NCI-H82 treated with DMSO at 0.1 percent for 48 hours (cell line): ENCODE results near the gene DTNB.
"Not testable (repeated sequence)": the region's sequence is repeated elsewhere in the genome, so short reads cannot be mapped to it uniquely, and the experiment has no call there.

Experiments
- DNase-seq: peaks from one replicate; lab custom pipeline; 2025; ENCODE audit not compliant: unreplicated experiment; lab: John Stamatoyannopoulos, UW

The DTNB gene

DNA sequence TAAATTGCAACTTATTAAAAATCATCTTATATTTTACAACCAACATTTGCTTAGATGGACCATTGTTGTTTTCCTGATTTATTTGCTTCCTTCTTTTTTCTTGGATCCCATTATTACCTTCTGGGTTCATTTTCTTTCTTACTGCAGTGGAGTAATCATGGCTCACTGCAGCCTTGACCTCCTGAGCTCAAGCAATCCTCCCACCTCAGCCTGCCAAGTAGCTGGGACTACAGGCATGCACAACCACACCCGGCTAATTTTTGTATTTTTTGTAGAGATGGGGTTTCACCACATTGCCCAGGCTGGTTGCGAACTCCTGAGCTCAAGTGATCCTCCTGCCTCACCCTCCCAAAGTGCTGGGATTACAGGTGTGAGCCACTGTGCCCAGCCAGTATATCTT lies 123.8 kb downstream of the DTNB start:
- not testable (repeated sequence) for DNase-seq

DNA sequence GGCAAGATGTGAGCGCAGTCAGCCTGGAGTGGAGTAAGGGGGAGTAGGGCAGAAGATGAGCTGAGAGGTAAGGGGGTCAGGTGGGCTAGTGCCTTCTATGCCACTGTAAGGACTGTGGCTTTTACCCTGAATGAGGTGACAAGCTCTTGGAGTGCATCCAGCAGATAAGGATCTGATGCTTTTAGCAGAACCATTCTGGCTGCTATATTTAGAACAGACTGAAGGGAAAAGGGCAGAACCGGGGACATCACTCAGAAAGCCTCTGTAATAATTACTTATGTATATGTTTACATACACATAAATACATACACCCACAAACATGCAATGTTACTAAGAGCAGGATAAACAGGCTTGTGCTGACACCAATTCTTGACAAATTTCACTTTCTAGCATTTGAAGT lies 124.8 kb downstream of the DTNB start:
- DNase-seq, result no peak

DNA sequence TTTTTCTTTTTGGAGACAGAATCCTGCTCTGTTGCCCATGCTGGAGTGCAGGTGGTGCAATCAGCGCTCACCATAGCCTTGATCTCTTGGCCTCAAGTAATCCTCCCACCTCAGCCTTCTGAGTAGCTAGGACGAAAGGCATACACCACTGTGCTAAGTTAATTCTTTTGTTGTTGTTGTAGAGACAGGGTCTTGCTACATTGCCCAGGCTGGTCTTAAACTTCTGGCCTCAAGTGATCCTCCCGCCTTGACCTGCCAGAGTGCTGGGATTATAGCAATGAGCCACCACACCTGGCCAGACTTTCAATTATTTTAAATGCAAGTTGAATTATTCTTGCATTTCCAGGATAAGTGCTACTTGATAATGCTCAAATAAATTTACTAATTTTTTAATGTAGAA lies 126.5 kb downstream of the DTNB start:
- no peak for DNase-seq

DNA sequence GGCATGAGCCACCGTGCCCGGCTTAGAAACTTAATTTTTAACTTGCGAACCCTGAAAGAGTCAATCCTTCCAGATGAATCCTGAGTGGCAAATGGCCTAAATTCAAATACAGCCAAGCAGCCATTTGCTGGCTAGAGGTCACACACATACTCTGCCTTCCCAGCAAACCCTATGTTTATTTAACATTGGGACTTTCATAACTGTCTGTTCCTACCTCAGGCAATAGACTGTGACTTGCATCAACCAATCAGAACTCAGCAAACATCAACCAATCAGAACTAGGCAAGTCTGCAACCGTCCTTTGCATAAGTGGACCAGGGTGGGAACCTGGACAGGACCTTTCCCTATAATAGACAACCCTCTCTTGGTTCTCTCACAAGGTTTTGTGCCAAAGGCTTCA lies 127.5 kb downstream of the DTNB start:
- DNase-seq, result no peak

DNA sequence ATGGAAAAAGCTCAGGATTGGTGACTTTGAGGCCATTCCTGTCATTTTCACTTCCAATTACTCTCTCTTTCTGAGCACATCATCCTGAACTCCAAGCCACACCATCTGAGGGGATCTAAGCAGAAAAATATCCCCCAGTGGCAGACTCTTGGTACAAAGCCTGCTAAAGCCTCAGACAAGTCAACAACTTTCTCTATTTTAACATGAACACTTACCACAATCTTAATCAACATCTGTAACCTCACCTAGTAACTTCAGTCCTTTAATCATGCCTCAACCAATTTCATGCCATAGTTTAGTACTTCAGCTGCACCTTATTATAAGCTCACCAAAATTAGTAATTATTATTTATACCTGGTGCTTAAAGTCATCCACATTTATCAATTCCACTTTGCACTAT lies 128.9 kb downstream of the DTNB start:
- DNase-seq, result no peak

DNA sequence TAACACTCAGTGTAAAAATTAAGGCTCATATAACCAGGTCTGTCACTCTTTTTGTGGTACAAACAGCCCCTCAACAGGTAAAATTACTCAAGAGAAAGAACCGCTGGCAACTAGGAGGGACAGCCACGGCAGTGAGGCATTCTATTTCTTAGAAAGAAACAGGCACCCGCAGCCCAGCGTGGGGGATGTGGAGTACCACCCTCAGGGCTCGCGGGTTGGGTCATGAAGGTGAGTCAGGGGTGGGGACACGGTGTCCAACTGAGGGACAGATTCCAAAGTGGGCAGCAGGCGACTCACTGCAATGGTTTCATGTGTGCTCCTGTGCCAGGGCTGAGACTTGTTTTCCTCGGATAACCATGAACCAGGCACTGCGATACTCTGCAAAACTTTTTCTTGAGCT lies 129.4 kb downstream of the DTNB start:
- no peak for DNase-seq

DNA sequence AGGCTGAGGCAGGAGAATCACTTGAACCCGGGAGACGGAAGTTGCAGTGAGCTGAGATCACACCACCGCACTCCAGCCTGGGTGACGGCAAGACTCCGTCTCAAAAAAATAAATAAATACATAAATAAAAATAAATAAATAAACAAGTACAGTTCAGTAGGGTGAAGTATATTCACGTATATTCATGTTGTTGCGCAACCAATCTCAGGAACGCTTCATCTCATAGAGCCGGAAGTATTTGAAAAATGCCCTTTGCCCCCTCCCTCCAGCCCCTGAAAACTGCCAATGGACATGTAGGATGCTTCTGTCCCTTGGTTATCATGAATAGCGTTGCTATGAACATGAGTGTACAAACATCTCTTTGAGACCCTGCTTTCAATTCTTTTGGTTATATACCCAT lies 132.0 kb downstream of the DTNB start:
- no peak for DNase-seq

DNA sequence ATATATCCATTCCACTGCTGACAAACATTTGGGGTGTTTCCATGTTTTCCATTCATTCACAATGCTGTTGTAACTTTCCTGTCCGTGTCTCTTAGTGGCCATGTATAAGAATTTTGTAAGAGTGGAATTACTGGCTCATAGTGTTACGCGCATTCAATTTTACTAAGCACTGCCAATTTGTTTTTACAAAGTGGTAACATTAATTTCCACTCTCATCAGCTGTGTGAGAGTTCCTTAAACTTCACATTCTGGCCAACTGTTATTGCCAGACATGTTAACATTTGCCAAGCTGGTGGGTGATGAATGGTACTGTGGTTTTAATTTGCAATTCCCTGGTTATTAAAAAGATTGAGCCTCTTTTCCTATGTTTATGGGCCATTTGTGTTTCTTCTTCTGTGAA lies 134.2 kb downstream of the DTNB start:
- no peak for DNase-seq

DNA sequence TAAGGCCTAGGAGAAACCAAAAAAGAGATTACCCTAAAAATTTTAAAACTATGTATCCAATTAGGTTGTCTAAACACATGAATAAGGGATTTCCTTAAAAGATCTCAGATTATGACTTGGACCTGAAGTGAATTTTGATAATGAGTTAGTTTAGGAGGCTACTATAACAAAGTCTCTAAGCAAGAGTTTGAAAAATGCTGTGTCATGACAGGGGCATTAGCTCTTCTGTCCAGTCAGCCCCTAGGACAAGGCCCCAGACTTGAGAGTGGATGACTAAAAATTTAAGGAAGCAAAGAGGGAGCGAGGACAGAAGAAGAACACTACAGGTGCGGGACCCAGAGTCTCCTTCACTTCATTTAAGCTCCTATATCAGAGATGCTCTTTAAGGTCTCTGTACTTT lies 135.9 kb downstream of the DTNB start:
- no peak for DNase-seq

DNA sequence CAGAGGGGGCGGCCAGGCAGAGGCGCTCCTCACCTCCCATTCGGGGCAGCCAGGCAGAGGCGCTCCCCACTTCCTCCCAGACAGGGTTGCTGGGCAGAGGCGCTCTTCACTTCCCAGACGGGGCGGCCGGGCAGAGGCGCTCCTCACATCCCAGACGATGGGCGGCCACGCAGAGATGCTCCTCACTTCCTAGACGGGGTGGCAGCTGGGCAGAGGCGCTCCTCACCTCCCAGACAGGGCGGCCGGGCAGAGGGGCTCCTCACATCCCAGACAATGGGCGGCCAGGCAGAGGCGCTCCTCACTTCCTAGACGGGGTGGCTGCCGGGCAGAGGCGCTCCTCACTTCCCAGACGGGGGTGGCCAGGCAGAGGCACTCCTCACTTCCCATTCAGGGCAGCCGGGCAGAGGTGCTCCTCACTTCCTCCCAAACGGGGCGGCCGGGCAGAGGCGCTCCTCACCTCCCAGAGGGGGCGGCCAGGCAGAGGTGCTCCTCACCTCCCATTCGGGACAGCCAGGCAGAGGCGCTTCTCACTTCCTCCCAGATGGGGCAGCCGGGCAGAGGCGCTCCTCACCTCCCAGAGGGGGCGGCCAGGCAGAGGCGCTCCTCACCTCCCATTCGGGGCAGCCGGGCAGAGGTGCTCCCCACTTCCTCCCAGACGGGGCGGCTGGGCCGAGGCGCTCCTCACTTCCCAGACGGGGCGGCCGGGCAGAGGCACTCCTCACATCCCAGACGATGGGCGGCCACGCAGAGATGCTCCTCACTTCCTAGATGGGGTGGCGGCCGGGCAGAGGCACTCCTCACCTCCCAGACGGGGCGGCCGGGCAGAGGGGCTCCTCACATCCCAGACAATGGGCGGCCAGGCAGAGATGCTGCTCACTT lies 137.7 kb downstream of the DTNB start:
- DNase-seq, result not testable (repeated sequence)

DNA sequence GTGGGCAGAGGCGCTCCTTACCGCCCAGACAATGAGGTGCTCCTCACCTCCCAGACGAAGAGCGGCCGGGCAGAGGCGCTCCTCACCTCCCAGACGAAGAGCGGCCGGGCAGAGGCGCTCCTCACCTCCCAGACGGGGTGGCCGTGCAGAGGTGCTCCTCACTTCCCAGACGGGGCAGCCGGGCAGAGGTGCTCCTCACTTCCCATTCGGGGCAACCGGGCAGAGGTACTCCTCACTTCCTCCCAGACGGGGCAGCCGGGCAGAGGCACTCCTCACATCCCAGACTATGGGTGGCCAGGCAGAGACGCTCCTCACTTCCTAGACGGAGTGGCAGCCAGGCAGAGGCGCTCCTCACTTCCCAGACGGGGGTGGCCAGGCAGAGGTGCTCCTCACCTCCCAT lies 138.4 kb downstream of the DTNB start:
- not testable (repeated sequence) for DNase-seq

DNA sequence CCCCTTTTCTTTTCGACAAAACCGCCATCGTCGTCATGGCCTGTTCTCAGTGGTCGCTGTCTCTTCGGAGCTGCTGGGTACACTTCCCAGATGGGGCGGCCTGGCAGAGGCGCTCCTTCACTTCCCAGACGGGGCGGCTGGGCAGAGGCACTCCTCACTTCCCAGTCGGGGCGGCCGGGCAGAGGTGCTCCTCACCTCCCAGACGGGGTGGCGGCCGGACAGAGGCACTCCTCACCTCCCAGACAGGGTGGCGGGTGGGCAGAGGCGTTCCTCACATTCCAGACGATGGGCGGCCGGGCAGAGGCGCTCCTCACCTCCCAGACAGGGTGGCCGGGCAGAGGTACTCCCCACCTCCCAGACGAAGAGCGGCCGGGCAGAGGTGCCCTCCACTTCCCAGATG lies 138.9 kb downstream of the DTNB start:
- DNase-seq, result no peak

DNA sequence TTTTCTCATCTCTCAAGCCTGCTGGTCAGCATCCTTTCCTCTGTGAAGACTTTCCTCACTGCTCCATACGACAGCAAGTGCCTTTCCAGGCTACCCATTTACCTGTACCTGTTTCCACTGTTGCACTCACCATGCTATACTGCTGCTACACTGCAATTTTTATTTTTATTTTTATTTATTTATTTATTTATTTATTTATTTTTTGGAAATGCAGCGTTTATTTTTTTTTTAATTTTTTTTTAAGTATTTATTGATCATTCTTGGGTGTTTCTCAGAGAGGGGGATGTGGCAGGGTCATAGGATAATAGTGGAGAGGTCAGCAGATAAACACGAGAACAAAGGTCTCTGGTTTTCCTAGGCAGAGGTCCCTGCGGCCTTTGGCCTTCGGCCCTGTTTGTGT lies 139.6 kb downstream of the DTNB start:
- not testable (repeated sequence) for DNase-seq

DNA sequence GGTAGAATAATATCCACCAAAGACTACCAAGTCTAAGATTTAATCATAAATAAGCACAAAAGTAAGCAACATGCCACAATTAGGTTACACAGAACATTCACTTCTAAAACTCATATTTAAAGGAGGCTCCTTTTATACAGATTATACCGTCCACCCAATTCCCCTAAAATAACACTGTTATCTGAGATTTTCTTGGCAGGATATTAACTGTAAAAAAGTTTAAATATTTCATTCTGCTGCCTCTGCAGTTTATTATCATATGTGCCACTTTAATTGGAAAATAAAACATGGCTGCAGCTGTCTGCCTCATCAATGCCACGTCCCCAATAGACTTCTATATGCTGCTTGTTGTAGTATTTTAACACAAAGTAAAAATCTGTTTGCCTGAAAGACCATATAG lies 140.9 kb downstream of the DTNB start:
- no peak for DNase-seq

DNA sequence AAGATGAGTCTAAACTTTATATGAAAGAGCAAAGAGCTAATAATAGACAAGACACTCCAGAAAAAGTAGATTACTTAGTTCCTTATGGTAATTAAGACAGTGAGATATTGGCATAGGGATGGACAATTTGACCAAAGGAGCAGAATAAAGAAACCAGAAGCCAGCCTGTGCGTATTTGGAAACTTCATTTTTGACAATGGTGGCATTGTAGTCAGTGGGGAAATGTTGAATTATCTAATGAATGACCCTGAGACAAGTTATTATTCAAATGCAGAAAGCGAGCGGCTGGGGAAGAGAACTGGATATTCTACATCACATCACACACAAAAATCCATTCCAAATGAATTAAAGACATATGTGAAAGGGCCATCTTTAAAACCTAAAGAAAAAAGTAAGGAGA lies 144.3 kb downstream of the DTNB start:
- DNase-seq, result no peak

DNA sequence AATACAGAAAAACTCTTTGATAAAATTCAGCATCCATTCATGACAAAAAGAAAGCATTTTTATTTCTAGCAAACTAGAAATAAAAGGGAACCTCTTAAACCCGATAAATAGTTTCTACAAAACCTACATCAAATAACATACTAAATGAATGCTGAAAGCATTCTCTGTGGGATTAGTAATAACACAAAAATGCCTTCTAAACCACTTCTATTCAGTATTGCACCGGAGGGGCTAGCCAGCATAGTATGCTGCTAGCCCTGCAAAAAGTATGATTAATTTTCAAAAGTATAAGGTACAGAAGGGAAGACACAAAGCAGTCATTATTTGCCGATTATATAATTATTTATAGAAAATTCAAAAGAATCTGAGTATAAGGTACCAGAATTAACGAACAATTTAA lies 145.2 kb downstream of the DTNB start:
- DNase-seq, result no peak

DNA sequence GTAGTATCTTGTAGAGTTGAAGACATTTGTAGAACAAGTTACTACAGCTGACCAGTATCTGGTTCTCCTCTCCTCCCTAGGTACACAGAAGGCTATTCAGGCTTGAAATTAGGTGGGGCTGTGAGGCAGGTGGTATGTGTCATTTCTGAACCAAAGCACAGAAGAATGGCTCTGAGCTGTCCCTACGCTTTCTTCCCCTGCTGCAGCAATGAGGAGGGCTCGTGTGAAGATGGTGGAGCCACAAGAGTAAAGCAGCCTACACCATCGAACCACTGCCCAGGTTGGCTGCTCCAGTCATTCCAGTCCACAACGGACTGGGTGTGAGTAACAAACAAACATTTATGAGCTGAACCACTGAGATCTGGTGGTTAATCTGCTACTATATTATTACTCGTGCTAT lies 148.9 kb downstream of the DTNB start:
- DNase-seq, result no peak

DNA sequence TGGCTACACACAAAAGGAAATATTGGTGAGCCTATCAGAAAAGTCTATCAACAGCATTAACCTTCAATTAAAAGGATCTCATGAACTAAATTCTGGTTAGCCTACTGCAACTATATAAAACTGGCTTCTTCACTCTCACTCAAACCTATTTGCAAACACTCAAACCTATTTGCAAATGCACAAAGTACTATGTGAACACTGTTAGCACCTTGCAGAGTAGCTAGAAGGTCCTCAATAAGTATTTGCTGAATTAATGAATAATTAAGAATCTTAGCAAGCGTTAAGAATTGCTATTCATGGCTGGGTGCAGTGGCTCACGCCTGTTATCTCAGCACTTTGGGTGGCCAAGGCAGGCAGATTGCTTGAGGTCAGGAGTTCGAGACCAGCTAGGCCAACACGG lies 150.3 kb downstream of the DTNB start:
- no peak for DNase-seq

DNA sequence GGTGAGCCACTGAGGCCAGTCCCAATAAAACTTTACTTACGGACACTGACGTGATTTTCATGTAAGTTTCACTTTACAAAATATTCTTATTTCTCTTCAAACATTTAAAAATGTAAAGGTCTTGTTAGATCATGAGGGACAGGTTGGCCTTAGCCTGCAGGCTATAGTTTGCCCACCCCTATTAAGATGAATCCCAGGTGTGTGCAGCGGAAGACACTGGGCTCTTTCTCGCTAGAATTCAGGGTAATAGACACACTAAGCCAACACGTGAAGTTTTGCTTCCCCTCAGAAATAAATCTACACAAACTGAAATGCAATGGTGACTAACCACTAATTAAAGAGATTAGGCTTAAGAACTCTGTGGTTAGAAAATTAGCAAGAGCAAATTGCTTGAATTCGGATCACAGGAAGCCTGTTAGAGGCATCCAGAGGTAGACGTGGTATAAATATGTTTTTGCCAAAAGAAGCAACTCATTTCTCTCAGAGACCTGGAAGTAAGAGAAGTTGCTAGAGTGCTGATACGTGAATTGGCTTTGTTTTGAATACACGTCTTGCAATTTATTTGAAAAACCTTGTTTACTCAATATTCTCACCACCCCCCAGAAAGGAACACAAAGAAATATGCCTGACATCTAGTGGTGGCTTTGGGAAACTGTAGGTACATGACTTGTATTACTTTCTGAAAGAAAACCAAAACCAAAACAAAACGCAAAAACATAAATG lies 151.6 kb downstream of the DTNB start:
- DNase-seq, result peak; percentile 67

DNA sequence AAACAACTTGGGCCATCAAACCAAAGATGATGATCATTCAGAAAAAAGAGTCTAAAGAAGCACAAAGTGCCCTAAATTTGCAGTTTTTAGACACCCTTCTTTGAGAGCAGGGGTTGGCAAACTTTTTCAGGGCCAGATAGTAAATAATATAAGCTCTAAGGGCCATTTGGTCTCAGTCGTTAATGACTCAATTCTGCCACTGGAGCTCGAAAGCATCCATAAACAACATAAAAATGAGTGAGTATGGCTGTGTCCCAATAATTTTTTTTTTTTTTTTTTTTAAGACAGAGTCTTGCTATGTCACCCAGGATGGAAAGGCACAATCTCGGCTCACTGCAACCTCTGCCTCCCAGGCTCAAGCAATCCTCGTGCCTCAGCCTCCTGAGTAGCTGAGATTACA lies 152.3 kb downstream of the DTNB start:
- no peak for DNase-seq

DNA sequence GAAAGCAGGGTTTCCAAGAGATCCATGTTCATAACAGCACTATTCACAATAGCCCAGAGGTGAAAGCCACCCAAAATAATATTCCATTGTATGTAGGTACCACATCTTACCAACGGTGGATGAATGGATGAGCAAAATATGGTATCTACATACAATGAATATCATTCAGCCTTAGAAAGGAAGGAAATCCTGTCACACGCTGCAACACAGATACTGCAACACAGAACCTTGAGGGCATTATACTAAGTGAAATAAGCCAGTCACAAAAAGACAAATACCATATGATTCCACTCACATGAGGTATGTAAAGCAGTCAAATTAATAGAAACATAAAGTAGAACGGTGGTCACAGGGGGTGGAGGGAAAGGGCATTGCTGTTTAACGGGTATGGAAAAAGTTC lies 155.7 kb downstream of the DTNB start:
- DNase-seq, result no peak

DNA sequence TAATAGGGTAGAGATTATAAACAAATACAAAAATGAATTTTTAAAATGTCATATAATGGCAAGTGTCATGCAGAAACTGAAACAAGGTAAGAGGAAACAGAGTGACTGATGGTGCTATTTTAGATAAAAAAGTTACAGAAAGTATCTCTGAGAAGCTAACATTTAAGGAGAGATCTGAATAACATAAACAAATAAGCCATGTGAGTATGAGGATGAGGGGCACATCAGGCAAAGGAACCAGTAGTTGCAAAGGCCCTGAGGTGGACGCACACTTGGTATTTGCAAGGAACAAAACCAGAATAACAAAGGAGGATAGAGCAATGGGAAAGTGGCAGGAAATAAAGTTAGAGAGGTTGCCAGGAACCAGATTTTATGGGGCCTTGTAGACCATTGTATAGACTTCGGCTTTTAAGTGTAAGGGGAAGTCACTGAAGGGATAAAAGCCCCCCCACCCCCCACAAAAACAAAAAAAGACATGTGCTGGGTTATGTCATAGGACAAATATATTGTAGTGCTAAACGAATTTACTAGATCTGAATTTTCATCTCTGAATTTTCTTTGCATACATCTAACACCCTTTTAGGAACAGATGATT lies 159.2 kb downstream of the DTNB start:
- DNase-seq, result no peak
